BLaER1 (cell line): ENCODE measurements around the gene UBA3.

Source experiments
- H3K27ac ChIP-seq: shearing (Covaris generic); formaldehyde crosslinking; 2 replicates; pipeline ENCODE4 v1.8.1; 2022
- H3K27me3 ChIP-seq: shearing (Covaris generic); formaldehyde crosslinking; 2 replicates; pipeline ENCODE4 v1.8.1; 2022
- H3K36me3 ChIP-seq: shearing (Covaris generic); formaldehyde crosslinking; 2 replicates; pipeline ENCODE4 v1.8.1; 2022
- H3K4me1 ChIP-seq: shearing (Covaris generic); formaldehyde crosslinking; 2 replicates; pipeline ENCODE4 v1.8.1; 2022
- H3K4me2 ChIP-seq: shearing (Covaris generic); formaldehyde crosslinking; 2 replicates; pipeline ENCODE4 v1.8.1; 2022
- H3K4me3 ChIP-seq: shearing (Covaris generic); formaldehyde crosslinking; 2 replicates; pipeline ENCODE4 v1.8.1; 2022
- H3K9ac ChIP-seq: shearing (Covaris generic); formaldehyde crosslinking; 2 replicates; pipeline ENCODE4 v1.8.1; 2022
- H3K9me3 ChIP-seq: shearing (Covaris generic); formaldehyde crosslinking; 2 replicates; pipeline ENCODE4 v1.8.1; 2022
- H4K20me1 ChIP-seq: shearing (Covaris generic); formaldehyde crosslinking; 2 replicates; pipeline ENCODE4 v1.8.1; 2022
- Cebpa-rat ChIP-seq: shearing (Covaris generic); IDR thresholded peaks from 2 replicates; pipeline ENCODE4 v1.8.1; 2022

The UBA3 gene

GRCh38 chr3:69005791-69006482 lies 74.2 kb downstream of the UBA3 start:
- no peaks in the 10 kb centered on the region for H3K27me3 ChIP-seq
- H3K9me3 ChIP-seq: no peaks in the 10 kb centered on the region
- no peaks in the 10 kb centered on the region for H3K4me1 ChIP-seq
- H4K20me1 ChIP-seq: no peaks in the 10 kb centered on the region
- TF ChIP-seq Cebpa-rat: no peak
- no peak overlapping the region for H3K9ac ChIP-seq
- H3K27ac ChIP-seq: no peak overlapping the region
- no peak overlapping the region for H3K4me2 ChIP-seq
- H3K4me3 ChIP-seq: no peak overlapping the region
- H3K36me3 ChIP-seq: peaks cover 87% of the 10 kb centered on the region

- Histone ChIP-seq H3K9me3 (no peaks in the 10 kb centered on the region), H3K27me3 (no peaks in the 10 kb centered on the region), H3K4me1 (no peaks in the 10 kb centered on the region), H3K4me2 (no peak overlapping the region), H3K36me3 (peaks cover 87% of the 10 kb centered on the region), H4K20me1 (no peaks in the 10 kb centered on the region), H3K27ac (no peak overlapping the region), H3K9ac (no peak overlapping the region), H3K4me3 (no peak overlapping the region)
- no peak for TF ChIP-seq Cebpa-rat
Observed at GRCh38 chr3:69005071-69005790, 74.9 kb downstream of the UBA3 start.
